HepG2 (cell line): ENCODE results near the gene BTRC. TPM values are rescaled to one million over a fixed set of nuclear protein-coding genes. Genes with fewer than 3 reads are reported as not detected.
A peak's percentile ranks its signal among the peaks of the same experiment; 100 is the strongest.

Source experiments
- ATAC-seq: fragments of 200-7000 bp; cut with Tn5 transposase; 3 replicates; pipeline ENCODE4 v1.9.1; 2020; ENCODE audit warnings: mild to moderate bottlenecking, moderate library complexity
- BruUV-seq: library from RNA; stranded (reverse); fragments of 400-500 nt; replicated peaks from 2 replicates; lab custom pipeline; 2021; lab: Mats Ljungman, UMichigan
- CTCF ChIA-PET: fragments of 300-600 bp; formaldehyde crosslinking; extraction: SDS; loops from one replicate; lab custom pipeline; 2021; ENCODE audit warnings: low total read pairs, inconsistent platforms, low intra/inter-chr PET ratio; lab: Yijun Ruan, JAX
- POLR2A ChIA-PET: fragments of 350-600 bp; sonication (Branson Sonifier 250); formaldehyde crosslinking; loops from one replicate; lab custom pipeline; 2020; ENCODE audit warnings: antibody characterized with exemption, inconsistent platforms; lab: Yijun Ruan, JAX
- DNase-seq: peaks from one replicate; pipeline ENCODE4 v3.0.0-alpha.2; 2015; ENCODE audit warnings: low spot score
- FAIRE-seq: peaks from 3 replicates; lab custom pipeline; 2011; peaks lifted over from hg19 to GRCh38; lab: Jason Lieb, UNC
- H2AFZ ChIP-seq: one replicate; pipeline ENCODE4 v1.6.1; 2011; ENCODE audit warnings: low read length, inconsistent platforms
- H3K27ac ChIP-seq: fragments of 300-600 bp; 3 replicates; pipeline ENCODE4 v1.8.0; 2011; ENCODE audit warnings: mixed run types, mild to moderate bottlenecking, mixed read lengths, low read length, inconsistent platforms; ENCODE audit not compliant: insufficient read depth; ENCODE audit errors: extremely low read length
- H3K27me3 ChIP-seq, 2 experiments: fragments of 200-600 bp in 1 of 2; 2 replicates in 1 of 2; 3 replicates in 1 of 2; pipeline versions ENCODE4 v1.6.0 to v1.8.0; 2011; ENCODE audit warnings: low read length in 2 of 2, mild to moderate bottlenecking in 2 of 2, moderate library complexity in 2 of 2, inconsistent platforms in 1 of 2; ENCODE audit not compliant: insufficient read depth in 2 of 2, control insufficient read depth in 1 of 2
- H3K36me3 ChIP-seq, 2 experiments: fragments of 200-600 bp in 1 of 2; replicated peaks in 1 of 2; 2 replicates in 1 of 2; 3 replicates in 1 of 2; pipeline versions ENCODE4 v1.5.1 to v1.8.0; 2011; ENCODE audit warnings: low read length in 2 of 2, inconsistent platforms in 1 of 2; ENCODE audit not compliant: insufficient read depth in 2 of 2, control insufficient read depth in 1 of 2
- H3K4me1 ChIP-seq: 2 replicates; pipeline ENCODE4 v1.5.1; 2012; ENCODE audit warnings: low read length, inconsistent platforms; ENCODE audit not compliant: insufficient read depth
- H3K4me2 ChIP-seq: 2 replicates; pipeline ENCODE4 v1.6.0; 2011; ENCODE audit warnings: low read depth, low read length, inconsistent platforms
- H3K4me3 ChIP-seq, 3 experiments: fragments of 200-600 bp in 1 of 3; sonication (generic), shearing (Covaris generic) in 1 of 3; replicated peaks in 1 of 3; 2 replicates each; pipeline ENCODE4 v1.5.1; 2011 to 2016; ENCODE audit warnings: low read length in 3 of 3, inconsistent platforms in 2 of 3, low read depth in 2 of 3, mild to moderate bottlenecking in 2 of 3, control low read depth in 1 of 3, mixed read lengths in 1 of 3; ENCODE audit not compliant: insufficient read depth in 1 of 3
- H3K79me2 ChIP-seq: one replicate; pipeline ENCODE4 v1.6.1; 2011; ENCODE audit warnings: low read length, inconsistent platforms; ENCODE audit not compliant: insufficient read depth
- H3K9ac ChIP-seq: 2 replicates; pipeline ENCODE4 v1.6.0; 2011; ENCODE audit warnings: mild to moderate bottlenecking, low read depth, low read length, inconsistent platforms; ENCODE audit not compliant: insufficient read depth
- H3K9me3 ChIP-seq: 2 replicates; pipeline ENCODE4 v1.5.1; 2012; ENCODE audit warnings: mild to moderate bottlenecking, low read length
- H4K20me1 ChIP-seq: 2 replicates; pipeline ENCODE4 v1.6.0; 2011; ENCODE audit warnings: inconsistent platforms, mild to moderate bottlenecking, low read length, moderate library complexity; ENCODE audit not compliant: insufficient read depth
- CBX5 ChIP-seq: sonication (generic); formaldehyde crosslinking; IDR thresholded peaks from 2 replicates; pipeline ENCODE4 v1.4.0; 2020; ENCODE audit warnings: missing genetic modification reagents, borderline replicate concordance
- FOXO1 ChIP-seq: sonication (generic); formaldehyde crosslinking; IDR thresholded peaks from 2 replicates; pipeline ENCODE4 v1.4.0; 2020; ENCODE audit warnings: missing genetic modification reagents
- MEIS1 ChIP-seq: sonication (generic); formaldehyde crosslinking; IDR thresholded peaks from 2 replicates; pipeline ENCODE4 v1.9.0; 2021; ENCODE audit warnings: mild to moderate bottlenecking, missing genetic modification reagents, moderate library complexity, borderline replicate concordance
- RFX1 ChIP-seq: fragments of 450-650 bp; IDR thresholded peaks from 2 replicates; pipeline ENCODE4 v1.6.1; 2017
- RFX3 ChIP-seq: IDR thresholded peaks from 2 replicates; pipeline ENCODE4 v1.6.1; 2016; ENCODE audit warnings: missing biosample characterization, missing genetic modification reagents
- RFXAP ChIP-seq: sonication (generic); formaldehyde crosslinking; IDR thresholded peaks from 2 replicates; pipeline ENCODE4 v1.4.0; 2020; ENCODE audit warnings: missing genetic modification reagents, borderline replicate concordance
- SNAPC2 ChIP-seq: sonication (generic); formaldehyde crosslinking; IDR thresholded peaks from 2 replicates; pipeline ENCODE4 v1.8.1; 2022; ENCODE audit warnings: mild to moderate bottlenecking, missing genetic modification reagents
- SOX13 ChIP-seq, 3 experiments: fragments of 450-650 bp in 1 of 3; sonication (generic) in 1 of 3; formaldehyde crosslinking in 1 of 3; IDR thresholded peaks in 2 of 3; conservative IDR thresholded peaks in 1 of 3; 2 replicates each; pipeline versions ENCODE4 v1.5.0 to v1.6.1; 2016 to 2020; ENCODE audit warnings: antibody characterized with exemption in 1 of 3, mild to moderate bottlenecking in 1 of 3, missing compliant biosample characterization in 1 of 3, missing genetic modification reagents in 1 of 3, moderate library complexity in 1 of 3
- SP2 ChIP-seq: sonication (generic); formaldehyde crosslinking; IDR thresholded peaks from 2 replicates; pipeline ENCODE4 v1.5.1; 2020; ENCODE audit warnings: mild to moderate bottlenecking, missing genetic modification reagents
- TOE1 ChIP-seq: sonication (generic); formaldehyde crosslinking; IDR thresholded peaks from 2 replicates; pipeline ENCODE4 v1.4.0; 2020; ENCODE audit warnings: mild to moderate bottlenecking, missing genetic modification reagents
- ZNF10 ChIP-seq: sonication (generic); formaldehyde crosslinking; IDR thresholded peaks from 2 replicates; pipeline ENCODE4 v1.4.0; 2020; ENCODE audit warnings: mild to moderate bottlenecking, low read depth, missing genetic modification reagents, borderline replicate concordance
- ZNF556 ChIP-seq: sonication (generic); formaldehyde crosslinking; IDR thresholded peaks from 2 replicates; pipeline ENCODE4 v1.4.0; 2020; ENCODE audit warnings: mild to moderate bottlenecking, missing genetic modification reagents, borderline replicate concordance
- ZNF629 ChIP-seq: sonication (generic); formaldehyde crosslinking; conservative IDR thresholded peaks from 2 replicates; pipeline ENCODE4 v1.5.0; 2020; ENCODE audit warnings: missing genetic modification reagents
- WGBS: methylation state at CpG from one replicate; pipeline ENCODE4 v1.1.6; 2017; ENCODE audit warnings: low lambda C conversion rate; 5-methylcytosine and 5-hydroxymethylcytosine counted together
- in situ Hi-C: cut with HindIII; loops from 2 replicates; pipeline ENCODE4 v1.10.0; 2017; ENCODE audit warnings: low pct_unique_long_range_greater_than_20kb; ENCODE audit not compliant: extremely low pct_ligation_motif_present
- intact Hi-C: fragments of 100-400 bp; cut with micrococcal nuclease; formaldehyde crosslinking; loops from one replicate; pipeline ENCODE4 v1.10.0; 2022; ENCODE audit not compliant: unreplicated experiment
- polyA plus RNA-seq, 8 experiments: library from polyadenylated mRNA; depleted of rRNA in 3 of 8; stranded (reverse) in 7 of 8; unstranded in 1 of 8; fragments of >200 nt; fragmentation: Illumina TruSeq in 4 of 8; extraction: Trizol in 4 of 8; gene quantifications; 2 replicates each; pipeline versions ENCODE4 v1.2.1 to v1.2.3, GENCODE V29; 2011 to 2016; ENCODE audit warnings: low read depth in 4 of 8, missing spikeins in 1 of 8, mixed read lengths in 1 of 8; ENCODE audit not compliant: insufficient read depth in 1 of 8
- total RNA-seq, 5 experiments: library from RNA; depleted of rRNA; stranded (reverse); fragments of >200 nt; fragmentation: Illumina TruSeq; extraction: Trizol; gene quantifications; 2 replicates each; pipeline ENCODE4 v1.2.3, GENCODE V29; 2016; ENCODE audit warnings: low read depth in 1 of 5
- TF ChIP-seq, protein P1 (sequence below): sonication (generic); formaldehyde crosslinking; IDR thresholded peaks from 2 replicates; pipeline ENCODE4 v1.5.0; 2020; ENCODE audit warnings: mild to moderate bottlenecking, low read depth, missing genetic modification reagents, borderline replicate concordance
- TF ChIP-seq, protein P2 (sequence below): sonication (generic); formaldehyde crosslinking; IDR thresholded peaks from 2 replicates; pipeline ENCODE4 v1.4.0; 2020; ENCODE audit warnings: missing genetic modification reagents

Gene BTRC
- total and polyA plus RNA-seq, 2 of the 13 experiments (the other 11 are each of a cell fraction or from before 2014, with no cell fraction given) = 12.0 to 14.4 TPM

DNA sequence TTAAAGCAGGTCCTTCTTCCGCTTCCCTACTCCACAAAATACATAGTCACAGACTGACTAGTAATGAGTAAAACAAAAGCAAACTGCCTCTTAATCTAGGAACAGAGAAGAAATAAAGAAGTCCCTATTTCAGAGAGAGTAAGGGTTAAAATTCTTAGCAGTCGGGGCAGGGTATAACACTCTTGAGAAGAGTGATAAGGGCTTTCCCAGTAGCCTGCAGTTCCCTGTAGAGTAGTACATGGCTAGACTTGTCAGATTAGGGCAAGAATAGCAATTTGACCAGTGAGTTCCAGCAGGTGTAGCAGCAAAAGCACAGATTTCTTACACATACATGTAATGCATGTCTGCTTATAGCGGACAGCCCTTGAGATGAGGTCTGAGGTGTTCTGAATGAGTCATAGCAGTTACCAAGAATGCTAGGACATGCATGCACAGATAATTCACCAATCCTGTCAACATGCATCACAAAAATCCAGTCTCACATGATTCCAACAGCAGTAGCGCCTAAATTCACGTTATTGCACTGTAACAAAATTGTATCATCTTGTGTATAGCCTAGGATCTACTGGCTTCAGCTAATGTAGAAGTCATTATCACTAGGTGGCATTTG, 40.7 kb downstream of the BTRC start:
- H3K36me3 ChIP-seq = no peaks in the 10 kb centered on the region
- H3K9ac ChIP-seq = no peak overlapping the region
- no peaks in the 10 kb centered on the region for H4K20me1 ChIP-seq
- no peaks in the 10 kb centered on the region for H3K9me3 ChIP-seq
- no peak for FAIRE-seq
- no peak overlapping the region for H2AFZ ChIP-seq
- intact Hi-C loops (no loop called here), in situ Hi-C loops (no loop called here)
- no peak overlapping the region for H3K27ac ChIP-seq
- TF ChIP-seq RFXAP (CRISPR knock-in tag) = no peak
- TF ChIP-seq TOE1 (CRISPR knock-in tag) = no peak
- no peaks in the 10 kb centered on the region for H3K27me3 ChIP-seq
- ChIA-PET POLR2A (no interaction called here), CTCF (no interaction called here)
- no peak for ATAC-seq
- no peaks in the 10 kb centered on the region for H3K4me1 ChIP-seq
- no peaks in the 10 kb centered on the region for H3K79me2 ChIP-seq
- no peak overlapping the region for H3K4me3 ChIP-seq
- no TSS peak for BruUV-seq
- no peak overlapping the region for H3K4me2 ChIP-seq
- no peak for DNase-seq
- WGBS = 94% methylated on average over 5 of the region's 5 CpGs

DNA sequence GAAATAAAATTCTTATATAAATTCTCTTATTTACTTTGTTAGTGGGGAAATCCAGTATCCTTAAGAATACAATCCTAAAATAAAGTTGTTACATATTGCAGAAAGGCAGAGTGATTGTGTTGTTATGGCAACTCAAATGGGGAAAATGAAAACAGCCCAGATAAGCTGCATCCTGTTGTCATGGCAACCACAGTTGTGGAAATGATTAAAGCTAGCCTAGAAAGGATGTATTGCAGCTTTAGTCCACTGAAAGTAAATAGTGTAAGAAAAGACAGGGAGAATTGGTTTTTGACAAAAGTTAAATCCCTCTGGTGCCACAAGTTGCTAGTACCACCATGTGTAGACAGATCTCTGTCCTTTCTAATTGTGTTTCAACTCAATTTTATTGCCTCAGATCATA, 43.2 kb downstream of the BTRC start:
- Histone ChIP-seq H3K27me3 (no peaks in the 10 kb centered on the region), H3K36me3 (no peaks in the 10 kb centered on the region), H3K79me2 (no peaks in the 10 kb centered on the region), H3K4me3 (no peak overlapping the region), H2AFZ (no peak overlapping the region), H3K4me1 (no peaks in the 10 kb centered on the region), H3K4me2 (no peak overlapping the region), H3K27ac (no peak overlapping the region), H3K9me3 (no peaks in the 10 kb centered on the region), H3K9ac (no peak overlapping the region), H4K20me1 (no peaks in the 10 kb centered on the region)
- intact Hi-C loops = no loop called here
- ATAC-seq = no peak
- no TSS peak for BruUV-seq
- POLR2A ChIA-PET = no interaction called here
- in situ Hi-C loops = no loop called here
- FAIRE-seq = no peak
- CTCF ChIA-PET = no interaction called here
- DNase-seq = peak; percentile 27
- TF ChIP-seq ZNF556 (CRISPR knock-in tag) = no peak
- TF ChIP-seq ZNF10 (CRISPR knock-in tag) = no peak
- TF ChIP-seq, protein P1, sequence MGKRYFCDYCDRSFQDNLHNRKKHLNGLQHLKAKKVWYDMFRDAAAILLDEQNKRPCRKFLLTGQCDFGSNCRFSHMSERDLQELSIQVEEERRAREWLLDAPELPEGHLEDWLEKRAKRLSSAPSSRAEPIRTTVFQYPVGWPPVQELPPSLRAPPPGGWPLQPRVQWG (CRISPR knock-in tag) = no peak
- TF ChIP-seq RFX1 = peak; percentile 83
- no peak for TF ChIP-seq SNAPC2 (CRISPR knock-in tag)
- TF ChIP-seq, protein P2, sequence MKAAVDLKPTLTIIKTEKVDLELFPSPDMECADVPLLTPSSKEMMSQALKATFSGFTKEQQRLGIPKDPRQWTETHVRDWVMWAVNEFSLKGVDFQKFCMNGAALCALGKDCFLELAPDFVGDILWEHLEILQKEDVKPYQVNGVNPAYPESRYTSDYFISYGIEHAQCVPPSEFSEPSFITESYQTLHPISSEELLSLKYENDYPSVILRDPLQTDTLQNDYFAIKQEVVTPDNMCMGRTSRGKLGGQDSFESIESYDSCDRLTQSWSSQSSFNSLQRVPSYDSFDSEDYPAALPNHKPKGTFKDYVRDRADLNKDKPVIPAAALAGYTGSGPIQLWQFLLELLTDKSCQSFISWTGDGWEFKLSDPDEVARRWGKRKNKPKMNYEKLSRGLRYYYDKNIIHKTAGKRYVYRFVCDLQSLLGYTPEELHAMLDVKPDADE (CRISPR knock-in tag) = no peak
- no peak for TF ChIP-seq FOXO1 (CRISPR knock-in tag)
- no peak for TF ChIP-seq CBX5 (CRISPR knock-in tag)
- TF ChIP-seq ZNF629 (CRISPR knock-in tag) = no peak
- TF ChIP-seq SP2 = no peak
- no peak for TF ChIP-seq SOX13 (IDR thresholded peaks at IDR 0.05)
- no peak for TF ChIP-seq SOX13 (CRISPR knock-in tag; conservative IDR thresholded peaks at IDR 0.05 in 1 of 2, IDR thresholded peaks at IDR 0.05 in 1 of 2)
- TF ChIP-seq RFX3 (CRISPR knock-in tag) = peak; percentile 72
- TF ChIP-seq MEIS1 (CRISPR knock-in tag) = no peak
